Loucy (cell line): ENCODE data around the gene ULBP1.

Source experiments
- EZH2phosphoT487 ChIP-seq: fragments of 200-600 bp; IDR thresholded peaks from 2 replicates; pipeline ENCODE4 v1.6.1; 2018; ENCODE audit warnings: antibody characterized with exemption, mild to moderate bottlenecking, moderate library complexity, borderline replicate concordance
- TF ChIP-seq, protein P1 (sequence below): fragments of 200-600 bp; sonication (generic); conservative IDR thresholded peaks from 2 replicates; pipeline ENCODE4 v1.5.1; 2014; ENCODE audit warnings: mild to moderate bottlenecking, antibody characterized with exemption, low read length

GRCh38 chr6:149975400-149975799, 11.7 kb downstream of the ULBP1 start:
- TF ChIP-seq, protein P1, sequence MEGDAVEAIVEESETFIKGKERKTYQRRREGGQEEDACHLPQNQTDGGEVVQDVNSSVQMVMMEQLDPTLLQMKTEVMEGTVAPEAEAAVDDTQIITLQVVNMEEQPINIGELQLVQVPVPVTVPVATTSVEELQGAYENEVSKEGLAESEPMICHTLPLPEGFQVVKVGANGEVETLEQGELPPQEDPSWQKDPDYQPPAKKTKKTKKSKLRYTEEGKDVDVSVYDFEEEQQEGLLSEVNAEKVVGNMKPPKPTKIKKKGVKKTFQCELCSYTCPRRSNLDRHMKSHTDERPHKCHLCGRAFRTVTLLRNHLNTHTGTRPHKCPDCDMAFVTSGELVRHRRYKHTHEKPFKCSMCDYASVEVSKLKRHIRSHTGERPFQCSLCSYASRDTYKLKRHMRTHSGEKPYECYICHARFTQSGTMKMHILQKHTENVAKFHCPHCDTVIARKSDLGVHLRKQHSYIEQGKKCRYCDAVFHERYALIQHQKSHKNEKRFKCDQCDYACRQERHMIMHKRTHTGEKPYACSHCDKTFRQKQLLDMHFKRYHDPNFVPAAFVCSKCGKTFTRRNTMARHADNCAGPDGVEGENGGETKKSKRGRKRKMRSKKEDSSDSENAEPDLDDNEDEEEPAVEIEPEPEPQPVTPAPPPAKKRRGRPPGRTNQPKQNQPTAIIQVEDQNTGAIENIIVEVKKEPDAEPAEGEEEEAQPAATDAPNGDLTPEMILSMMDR = no peak
- TF ChIP-seq EZH2phosphoT487 = no peak
